HG02885 (cell line): ENCODE results near the gene ZNF770.
"Not testable (repeated sequence)": the region's sequence is repeated elsewhere in the genome, so short reads cannot be mapped to it uniquely, and the experiment has no call there.

Experiments
- ATAC-seq: cut with Tn5 transposase; IDR thresholded peaks from one replicate; pipeline ENCODE4 v1.9.1; 2021; ENCODE audit warnings: mild to moderate bottlenecking; ENCODE audit not compliant: unreplicated experiment, poor library complexity

The ZNF770 gene

DNA sequence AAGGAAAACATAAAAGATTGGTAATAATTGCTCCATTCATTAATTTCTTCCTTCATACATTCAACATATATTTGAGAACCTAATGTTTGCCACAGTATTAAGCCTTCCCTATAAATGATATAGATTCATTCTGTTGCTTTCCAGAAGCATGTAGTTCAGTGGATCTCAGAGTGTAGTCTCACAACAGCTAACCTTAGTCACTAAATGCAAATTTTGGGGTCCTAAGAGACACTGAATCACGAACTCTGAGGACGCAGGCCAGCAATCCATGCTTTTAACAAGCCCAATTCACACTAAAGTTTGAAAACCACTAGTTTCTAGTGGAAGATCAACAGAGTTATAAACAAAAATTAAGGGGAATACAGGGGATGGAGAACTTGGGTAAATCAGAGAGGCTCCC lies 11.3 kb downstream of the ZNF770 start:
- ATAC-seq = no peak

DNA sequence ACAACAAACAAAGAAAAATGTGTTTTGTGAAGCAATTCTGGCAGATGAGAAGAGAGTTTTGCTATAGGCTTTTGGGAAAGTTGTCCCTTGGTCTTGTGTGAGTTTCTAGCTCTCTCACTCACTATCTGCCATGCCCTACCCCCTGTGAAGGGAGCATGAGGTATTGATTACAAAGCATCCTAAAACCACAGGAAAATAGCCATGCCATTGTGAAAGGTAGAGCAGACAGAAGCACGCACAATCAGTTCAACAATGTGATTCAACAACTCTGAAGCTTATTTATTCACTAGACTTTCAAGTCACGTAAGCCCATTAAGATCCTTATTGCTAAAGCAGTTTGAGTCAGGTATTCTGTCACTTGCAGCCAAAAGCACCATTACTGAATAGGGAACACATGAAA lies 12.0 kb downstream of the ZNF770 start:
- ATAC-seq = no peak

DNA sequence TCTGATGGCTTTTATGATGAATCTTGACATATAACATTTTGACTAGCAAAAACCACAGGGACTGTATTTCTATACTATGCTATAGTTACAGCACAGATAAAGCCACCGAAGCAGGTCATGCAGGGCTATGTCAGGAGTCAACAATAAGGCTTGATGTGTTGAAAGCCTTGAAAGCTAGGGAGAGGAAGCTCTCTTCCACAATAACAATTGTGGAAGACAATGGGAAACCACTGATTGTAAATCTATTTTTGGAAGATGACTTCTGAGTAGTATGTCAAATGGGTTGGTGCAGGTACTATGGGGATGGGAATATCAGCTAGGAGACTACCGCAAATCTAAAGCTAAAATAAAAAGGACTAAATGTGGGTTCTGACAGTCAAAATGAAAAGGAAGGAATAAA lies 14.6 kb downstream of the ZNF770 start:
- ATAC-seq = no peak

DNA sequence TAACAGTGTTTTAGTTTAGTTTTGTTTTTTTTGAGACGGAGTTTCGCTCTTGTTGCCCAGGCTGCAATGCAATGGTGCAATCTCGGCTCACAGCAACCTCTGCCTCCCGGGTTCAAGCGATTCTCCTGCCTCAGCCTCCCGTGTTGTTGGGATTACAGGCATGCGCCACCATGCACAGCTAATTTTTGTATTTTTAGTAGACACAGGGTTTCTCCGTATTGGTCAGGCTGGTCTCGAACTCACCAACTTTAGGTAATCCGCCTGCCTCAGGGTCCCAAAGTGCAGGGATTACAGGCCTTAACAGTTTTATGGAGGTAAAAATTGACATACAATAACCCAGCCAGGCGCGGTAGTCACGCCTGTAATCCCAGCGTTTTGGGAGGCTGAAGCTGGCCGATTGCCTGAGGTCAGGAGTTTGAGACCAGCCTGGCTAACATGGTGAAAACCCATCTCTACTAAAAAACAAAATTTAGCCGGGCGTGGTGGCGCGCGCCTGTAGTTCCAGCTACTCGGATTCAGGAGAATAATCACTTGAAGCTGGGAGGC lies 17.9 kb downstream of the ZNF770 start:
- ATAC-seq = not testable (repeated sequence)

DNA sequence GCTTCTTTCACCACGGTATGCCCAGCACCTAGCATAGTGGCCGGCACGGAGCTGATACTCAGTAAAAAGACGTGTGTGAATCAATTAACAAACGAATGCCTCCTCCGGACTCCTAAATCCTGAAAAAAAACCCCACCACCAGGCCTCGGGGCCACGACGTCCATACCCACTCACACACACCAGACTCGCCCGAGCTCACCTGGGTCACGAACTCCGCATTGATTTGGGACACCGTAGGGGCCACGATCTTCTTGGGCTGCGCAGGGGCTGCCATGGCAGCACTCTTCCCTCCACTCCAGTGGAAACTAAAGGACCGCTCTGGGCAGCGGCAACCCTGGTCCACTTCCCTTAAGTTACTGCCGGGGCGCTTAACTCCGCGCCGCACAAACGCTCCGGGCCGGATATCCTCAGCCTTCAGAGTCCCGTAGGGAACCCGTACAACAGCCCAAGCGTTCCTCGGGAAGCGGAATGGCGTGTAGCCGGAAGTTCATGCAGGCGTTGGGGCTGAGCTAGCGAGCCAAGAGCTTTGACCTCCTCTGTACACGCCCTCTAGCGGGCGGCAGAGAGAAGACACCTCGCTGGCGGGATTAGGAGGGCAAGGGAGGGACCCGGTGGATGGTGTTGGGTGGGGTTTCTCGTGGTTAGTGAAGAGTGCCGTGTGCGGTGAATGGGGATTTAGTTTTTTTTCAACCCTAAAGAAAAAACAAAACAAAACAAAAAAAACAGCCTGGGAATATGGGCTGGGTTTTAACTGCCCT lies 18.6 kb downstream of the ZNF770 start, which contains the start of gene AQR:
TSS of gene AQR (minus strand) at position 403 of the 758 bp plus-strand sequence. CDS start at position 274, 129 bp downstream.
- ATAC-seq = peak; percentile 98

DNA sequence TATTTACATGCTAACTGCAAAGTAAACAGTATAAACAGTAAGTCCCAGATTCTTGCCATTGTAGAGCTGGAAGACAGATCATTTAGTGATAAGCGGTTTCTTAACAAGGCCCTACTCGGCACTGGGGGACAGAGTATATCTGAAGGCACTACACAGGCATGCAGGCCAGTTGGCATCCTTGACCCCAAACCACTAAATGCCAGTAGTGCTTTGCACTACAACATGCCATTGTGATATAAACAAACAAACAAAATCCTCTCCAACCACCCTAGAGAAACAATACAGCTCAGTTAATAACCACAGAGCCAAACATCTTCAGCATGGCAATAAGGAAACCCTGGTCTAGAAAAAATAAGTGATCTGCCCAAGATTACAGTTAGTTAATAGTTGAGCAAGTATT lies 23.8 kb downstream of the ZNF770 start:
- no peak for ATAC-seq

DNA sequence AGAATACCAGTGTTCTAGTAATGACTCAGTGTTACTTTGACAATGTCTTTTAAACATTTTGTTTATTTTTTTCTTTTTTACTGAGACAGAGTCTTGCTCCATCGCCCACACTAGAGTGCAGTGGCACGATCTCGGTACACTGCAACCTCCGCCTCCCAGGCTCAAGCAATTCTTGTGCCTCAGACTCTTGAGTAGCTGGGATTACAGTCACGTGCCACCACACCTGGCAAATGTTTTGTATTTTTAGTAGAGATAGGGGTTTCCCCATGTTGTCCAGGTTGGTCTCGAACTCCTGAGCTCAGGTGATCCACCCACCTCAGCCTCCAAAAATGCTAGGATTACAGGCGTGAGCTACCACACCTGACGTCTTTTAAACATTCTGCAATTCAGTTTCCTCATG lies 34.2 kb downstream of the ZNF770 start:
- no peak for ATAC-seq

DNA sequence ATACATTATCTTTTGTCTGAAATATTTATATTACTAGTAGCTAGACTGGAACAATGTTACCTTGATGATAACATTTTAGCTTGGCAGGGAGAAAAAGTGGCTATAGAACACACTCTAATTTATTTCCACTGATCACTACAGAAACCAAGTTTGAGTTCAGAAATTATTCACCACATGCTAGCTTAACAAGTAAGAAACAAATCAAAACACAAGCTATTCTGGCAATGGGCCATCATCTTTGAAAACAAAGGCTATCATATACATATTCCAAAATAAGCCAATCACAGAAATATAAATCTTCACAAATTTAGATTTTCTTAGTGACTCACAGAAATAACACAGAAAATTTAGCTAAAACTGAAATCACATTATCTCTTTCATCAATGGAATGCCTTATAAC lies 35.6 kb downstream of the ZNF770 start:
- no peak for ATAC-seq

DNA sequence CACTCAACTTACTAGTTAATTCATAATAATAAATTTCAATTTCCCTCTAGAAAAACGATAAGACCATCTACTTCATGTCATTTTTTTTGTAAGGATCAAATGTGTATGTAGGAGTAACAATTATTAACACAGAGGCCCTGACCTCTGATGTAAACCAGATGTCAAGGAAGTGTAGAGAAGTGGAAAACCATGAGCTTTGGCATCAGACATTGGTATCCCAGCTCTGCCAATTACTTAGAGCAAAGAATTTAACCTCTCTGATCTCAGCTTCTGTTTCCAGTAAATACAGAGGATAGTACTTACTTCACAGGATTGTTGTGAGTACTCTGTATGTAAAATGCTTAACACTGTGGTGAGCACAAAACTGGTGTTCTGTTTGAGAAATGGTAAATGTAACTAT lies 36.1 kb downstream of the ZNF770 start:
- ATAC-seq = no peak

DNA sequence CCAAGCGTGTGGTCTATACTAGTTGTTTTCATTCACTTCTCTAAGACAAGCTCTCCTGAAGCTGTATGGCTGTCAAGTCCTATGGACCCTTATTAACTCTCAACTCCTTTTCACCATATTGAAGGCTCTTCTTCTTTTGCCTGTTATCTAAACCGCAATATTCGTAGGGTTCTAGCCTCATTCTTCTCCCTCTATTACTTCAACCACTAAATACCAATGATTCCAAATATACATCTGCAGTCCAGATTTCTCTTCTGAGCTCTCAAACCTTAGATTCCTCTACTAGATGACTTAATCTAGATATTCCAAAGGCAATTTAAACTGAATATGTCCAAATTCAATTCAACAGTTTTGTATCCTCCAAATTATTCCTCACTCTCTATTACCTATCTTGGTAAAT lies 43.2 kb downstream of the ZNF770 start:
- ATAC-seq = no peak

DNA sequence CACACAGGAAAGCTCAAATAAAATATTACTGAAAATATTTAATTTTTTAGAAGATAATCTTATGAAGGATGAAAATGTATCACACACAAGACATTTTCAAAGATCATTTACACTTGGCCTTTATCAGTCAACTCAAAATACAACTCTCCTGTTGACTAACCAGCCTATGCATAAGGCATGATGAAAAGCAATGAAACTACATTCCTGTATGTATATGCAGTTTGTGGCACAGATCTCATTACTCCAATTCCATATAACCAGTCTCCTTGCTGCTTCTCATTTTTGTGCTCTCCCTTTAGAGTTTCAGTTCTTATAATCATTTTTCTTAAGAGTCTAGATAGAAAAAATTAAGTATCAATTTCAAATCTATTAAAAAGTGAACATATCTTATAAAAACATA lies 44.4 kb downstream of the ZNF770 start:
- ATAC-seq = no peak

DNA sequence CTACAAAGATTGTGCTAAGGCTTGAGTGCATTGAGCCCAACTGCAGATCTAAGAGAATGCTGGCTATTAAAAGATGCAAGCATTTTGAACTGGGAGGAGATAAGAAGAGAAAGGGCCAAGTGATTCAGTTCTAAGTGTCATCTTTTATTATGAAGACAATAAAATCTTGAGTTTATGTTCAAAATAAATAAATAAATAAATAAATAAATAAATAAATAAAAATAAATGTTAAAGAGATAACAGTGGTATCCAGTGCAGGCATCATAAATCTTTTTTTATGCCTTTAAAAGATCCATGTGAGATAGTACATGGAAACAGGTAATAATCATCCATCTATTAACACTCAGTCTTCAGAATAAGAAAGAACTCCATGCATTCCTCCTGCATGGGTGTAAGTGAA lies 44.8 kb downstream of the ZNF770 start:
- ATAC-seq = not testable (repeated sequence)

DNA sequence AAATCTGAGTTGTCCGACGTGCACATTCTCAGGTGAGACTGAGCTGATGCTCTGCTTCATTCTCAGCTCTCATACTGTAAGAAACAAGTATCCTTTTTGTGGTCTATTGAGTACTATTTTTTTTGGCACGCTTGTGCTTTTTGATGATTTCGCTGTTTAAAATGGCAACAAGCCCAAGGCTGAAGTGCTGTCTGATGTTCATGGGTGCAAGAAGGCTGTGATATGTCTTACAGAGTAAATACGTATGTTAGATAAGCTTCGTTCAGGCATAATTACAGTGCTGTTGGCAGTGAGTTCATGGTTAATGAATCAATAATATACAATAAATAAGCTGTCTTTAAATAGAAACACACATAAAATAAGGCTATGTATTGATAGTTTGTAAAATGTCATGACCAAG lies 45.7 kb downstream of the ZNF770 start:
- ATAC-seq = no peak

DNA sequence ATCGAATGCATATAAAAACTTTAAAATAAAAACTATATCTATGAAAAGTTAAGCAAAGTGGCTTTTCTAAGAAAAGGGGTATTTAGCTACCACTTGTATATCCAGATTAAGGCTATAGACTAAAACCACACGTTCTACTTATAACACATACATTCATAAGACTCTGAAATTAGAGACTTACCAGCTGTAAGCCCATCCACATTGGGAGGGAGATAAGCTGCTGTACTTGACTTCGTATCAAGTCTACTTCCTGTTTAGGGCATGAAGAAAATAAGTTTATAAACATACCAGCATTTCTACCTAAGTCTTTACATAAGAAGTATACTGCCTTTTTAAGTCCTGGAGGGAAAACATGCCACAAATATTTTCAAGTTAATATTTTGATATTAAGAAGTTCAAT lies 46.3 kb downstream of the ZNF770 start:
- ATAC-seq = no peak

DNA sequence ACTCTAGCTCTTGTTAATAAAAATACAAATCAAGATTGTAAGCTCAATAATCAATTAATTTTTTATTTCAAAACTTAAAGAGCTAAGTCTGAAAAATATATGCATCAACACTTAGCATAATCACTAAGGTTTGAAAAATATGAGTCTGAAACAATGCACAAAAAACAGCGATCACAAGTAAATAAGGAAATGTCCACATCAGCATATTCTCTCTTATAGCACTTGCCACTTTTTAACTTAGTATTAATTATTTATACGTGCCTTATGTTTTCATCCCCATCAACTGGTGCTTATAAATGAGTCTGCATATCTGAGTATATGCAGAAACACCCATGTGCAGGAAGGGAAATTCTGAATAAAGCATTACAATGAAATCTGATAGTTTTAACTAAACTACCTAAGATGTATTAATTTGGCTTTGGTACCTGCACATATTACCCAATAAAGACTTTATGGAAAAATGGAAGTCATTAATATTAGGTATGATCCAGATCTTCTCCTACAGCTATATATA lies 46.8 kb downstream of the ZNF770 start:
- ATAC-seq = no peak

DNA sequence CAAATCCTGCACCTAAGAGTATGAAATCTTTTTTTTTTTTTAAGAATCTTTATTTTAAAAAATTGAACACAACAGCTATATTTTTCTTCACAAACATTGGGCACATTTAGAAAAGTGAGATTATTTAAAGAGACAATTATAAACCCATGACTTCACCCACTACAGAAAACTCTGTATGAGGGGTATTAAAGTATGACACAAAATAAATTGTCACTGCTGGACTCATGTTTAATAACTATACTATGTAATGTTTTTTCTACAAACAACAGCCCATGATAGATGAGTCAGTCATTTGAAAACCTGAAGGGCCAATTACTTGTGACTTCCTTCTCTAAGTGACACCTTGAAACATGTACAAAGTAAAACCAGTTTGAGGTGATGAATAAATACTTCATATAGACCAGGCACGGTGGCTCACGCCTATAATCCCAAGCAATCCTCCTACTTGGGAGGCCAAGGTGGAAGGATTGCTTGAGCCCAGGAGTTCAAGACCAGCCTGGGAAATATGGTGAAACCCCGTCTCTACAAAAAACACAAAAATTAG lies 54.6 kb downstream of the ZNF770 start:
- ATAC-seq = no peak

DNA sequence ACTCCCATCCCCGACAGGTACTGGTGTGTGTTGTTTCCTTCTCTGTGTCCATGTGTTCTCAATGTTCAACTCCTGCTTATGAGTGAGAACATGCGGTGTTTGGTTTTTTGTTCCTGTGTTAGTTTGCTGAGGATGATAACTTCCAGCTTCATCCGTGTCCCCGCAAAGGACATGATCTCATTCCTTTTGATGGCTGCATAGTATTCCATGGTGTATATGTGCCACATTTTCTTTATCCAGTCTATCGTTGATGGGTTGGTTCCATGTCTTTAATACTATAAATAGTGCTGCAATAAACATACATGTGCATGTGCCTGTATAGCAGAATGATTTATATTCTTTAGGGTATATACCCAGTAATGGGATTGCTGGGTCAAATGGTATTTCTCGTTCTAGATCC lies 59.7 kb downstream of the ZNF770 start:
- not testable (repeated sequence) for ATAC-seq
